GM12878 (cell line): ENCODE measurements around the gene INPP4B.

Experiments used
- FOXM1 ChIP-seq: IDR thresholded peaks from 2 replicates; pipeline ENCODE4 v1.6.1; 2012; ENCODE audit warnings: low read depth, mild to moderate bottlenecking, inconsistent platforms, low read length, moderate library complexity
- HDAC6 ChIP-seq: fragments of 200-600 bp; sonication (generic); IDR thresholded peaks from one replicate; pipeline ENCODE4 v1.8.0; 2017; ENCODE audit warnings: antibody characterized with exemption; ENCODE audit not compliant: unreplicated experiment
- JUND ChIP-seq: IDR thresholded peaks from 2 replicates; pipeline ENCODE4 v1.6.1; 2012; ENCODE audit warnings: low read depth, mild to moderate bottlenecking, low read length, improper control_type of control experiment, moderate library complexity
- PAX5 ChIP-seq: IDR thresholded peaks from 2 replicates; pipeline ENCODE4 v1.6.1; 2011; ENCODE audit warnings: low read depth, low read length, borderline replicate concordance
- SMAD1 ChIP-seq: fragments of 450-650 bp; IDR thresholded peaks from 2 replicates; pipeline ENCODE4 v1.6.1; 2018; ENCODE audit warnings: mild to moderate bottlenecking, low read depth; ENCODE audit not compliant: partially characterized antibody
- SMARCA5 ChIP-seq: fragments of 450-650 bp; IDR thresholded peaks from 2 replicates; pipeline ENCODE4 v1.6.1; 2017; ENCODE audit warnings: mild to moderate bottlenecking
- TF ChIP-seq, protein P1 (sequence below), 3 experiments: IDR thresholded peaks in 2 of 3; conservative IDR thresholded peaks in 1 of 3; 2 replicates each; pipeline ENCODE4 v1.5.1; 2011; ENCODE audit warnings: low read depth in 3 of 3, low read length in 3 of 3, mild to moderate bottlenecking in 3 of 3, control low read depth in 2 of 3, moderate library complexity in 2 of 3, inconsistent platforms in 1 of 3, mixed read lengths in 1 of 3; ENCODE audit not compliant: control insufficient read depth in 2 of 3, insufficient read depth in 1 of 3; ENCODE audit errors: extremely low read depth in 1 of 3
- TF ChIP-seq, protein P2 (sequence below): IDR thresholded peaks from 2 replicates; pipeline ENCODE4 v1.6.1; 2012; ENCODE audit warnings: low read length, inconsistent platforms

DNA sequence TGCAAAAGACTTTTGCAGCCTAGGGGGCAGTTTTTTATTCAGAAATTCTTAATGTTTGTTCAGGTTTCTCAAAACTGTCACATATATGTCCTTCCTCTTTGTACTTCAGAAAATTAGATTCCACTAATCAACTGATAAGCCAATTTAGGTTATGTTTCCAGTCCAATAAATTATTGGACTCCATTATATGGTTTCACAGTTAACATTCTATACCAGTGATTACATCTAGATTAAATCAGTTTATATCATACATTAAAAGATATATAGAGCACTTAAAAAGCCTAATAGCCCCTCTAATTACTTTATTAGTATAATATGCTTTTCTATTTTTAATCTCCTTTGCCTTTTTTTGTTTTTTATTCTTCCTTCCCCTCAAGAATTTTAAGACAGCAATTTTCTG is 434.1 kb downstream of the INPP4B start:
- TF ChIP-seq, protein P1, sequence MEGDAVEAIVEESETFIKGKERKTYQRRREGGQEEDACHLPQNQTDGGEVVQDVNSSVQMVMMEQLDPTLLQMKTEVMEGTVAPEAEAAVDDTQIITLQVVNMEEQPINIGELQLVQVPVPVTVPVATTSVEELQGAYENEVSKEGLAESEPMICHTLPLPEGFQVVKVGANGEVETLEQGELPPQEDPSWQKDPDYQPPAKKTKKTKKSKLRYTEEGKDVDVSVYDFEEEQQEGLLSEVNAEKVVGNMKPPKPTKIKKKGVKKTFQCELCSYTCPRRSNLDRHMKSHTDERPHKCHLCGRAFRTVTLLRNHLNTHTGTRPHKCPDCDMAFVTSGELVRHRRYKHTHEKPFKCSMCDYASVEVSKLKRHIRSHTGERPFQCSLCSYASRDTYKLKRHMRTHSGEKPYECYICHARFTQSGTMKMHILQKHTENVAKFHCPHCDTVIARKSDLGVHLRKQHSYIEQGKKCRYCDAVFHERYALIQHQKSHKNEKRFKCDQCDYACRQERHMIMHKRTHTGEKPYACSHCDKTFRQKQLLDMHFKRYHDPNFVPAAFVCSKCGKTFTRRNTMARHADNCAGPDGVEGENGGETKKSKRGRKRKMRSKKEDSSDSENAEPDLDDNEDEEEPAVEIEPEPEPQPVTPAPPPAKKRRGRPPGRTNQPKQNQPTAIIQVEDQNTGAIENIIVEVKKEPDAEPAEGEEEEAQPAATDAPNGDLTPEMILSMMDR (IDR thresholded peaks at IDR 0.05 in 2 of 3, conservative IDR thresholded peaks at IDR 0.05 in 1 of 3; ENCODE audit: control insufficient read depth in 2 of 3, extremely low read depth in 1 of 3, insufficient read depth in 1 of 3, low read depth in 3 of 3, low read length in 3 of 3): no peak
- TF ChIP-seq PAX5 (no peak), HDAC6 (no peak), SMARCA5 (no peak), FOXM1 (no peak), JUND (no peak), SMAD1 (no peak)
- TF ChIP-seq, protein P2, sequence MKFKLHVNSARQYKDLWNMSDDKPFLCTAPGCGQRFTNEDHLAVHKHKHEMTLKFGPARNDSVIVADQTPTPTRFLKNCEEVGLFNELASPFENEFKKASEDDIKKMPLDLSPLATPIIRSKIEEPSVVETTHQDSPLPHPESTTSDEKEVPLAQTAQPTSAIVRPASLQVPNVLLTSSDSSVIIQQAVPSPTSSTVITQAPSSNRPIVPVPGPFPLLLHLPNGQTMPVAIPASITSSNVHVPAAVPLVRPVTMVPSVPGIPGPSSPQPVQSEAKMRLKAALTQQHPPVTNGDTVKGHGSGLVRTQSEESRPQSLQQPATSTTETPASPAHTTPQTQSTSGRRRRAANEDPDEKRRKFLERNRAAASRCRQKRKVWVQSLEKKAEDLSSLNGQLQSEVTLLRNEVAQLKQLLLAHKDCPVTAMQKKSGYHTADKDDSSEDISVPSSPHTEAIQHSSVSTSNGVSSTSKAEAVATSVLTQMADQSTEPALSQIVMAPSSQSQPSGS: no peak
